GM12878 (cell line): ENCODE measurements around the gene ABL1.
"Not testable (repeated sequence)": the region's sequence is repeated elsewhere in the genome, so short reads cannot be mapped to it uniquely, and the experiment has no call there.

ENCODE experiments used
- CREM ChIP-seq: IDR thresholded peaks from 2 replicates; pipeline ENCODE4 v1.6.1; 2014; ENCODE audit warnings: antibody characterized with exemption, low read depth
- EP300 ChIP-seq, 2 experiments: fragments of 150-350 bp in 1 of 2; IDR thresholded peaks; 2 replicates each; pipeline ENCODE4 v1.6.1; 2011 to 2012; ENCODE audit warnings: low read depth in 2 of 2, low read length in 2 of 2, borderline replicate concordance in 1 of 2, improper control_type of control experiment in 1 of 2, inconsistent platforms in 1 of 2; ENCODE audit not compliant: control insufficient read depth in 1 of 2
- EZH2 ChIP-seq: IDR thresholded peaks from 2 replicates; pipeline ENCODE4 v1.6.1; 2012; ENCODE audit warnings: low read depth, mild to moderate bottlenecking, control low read depth, inconsistent platforms, low read length, borderline replicate concordance; ENCODE audit not compliant: control insufficient read depth
- HDAC2 ChIP-seq: fragments of 200-600 bp; sonication (generic); IDR thresholded peaks from 2 replicates; pipeline ENCODE4 v1.6.1; 2017
- JUND ChIP-seq: IDR thresholded peaks from 2 replicates; pipeline ENCODE4 v1.6.1; 2012; ENCODE audit warnings: low read depth, mild to moderate bottlenecking, low read length, improper control_type of control experiment, moderate library complexity
- RFX5 ChIP-seq: IDR thresholded peaks from 2 replicates; pipeline ENCODE4 v1.6.1; 2011; ENCODE audit warnings: low read depth, low read length, improper control_type of control experiment
- TF ChIP-seq, protein P1 (sequence below), 3 experiments: IDR thresholded peaks in 2 of 3; conservative IDR thresholded peaks in 1 of 3; 2 replicates each; pipeline ENCODE4 v1.5.1; 2011; ENCODE audit warnings: low read depth in 3 of 3, low read length in 3 of 3, mild to moderate bottlenecking in 3 of 3, control low read depth in 2 of 3, moderate library complexity in 2 of 3, inconsistent platforms in 1 of 3, mixed read lengths in 1 of 3; ENCODE audit not compliant: control insufficient read depth in 2 of 3, insufficient read depth in 1 of 3; ENCODE audit errors: extremely low read depth in 1 of 3

DNA sequence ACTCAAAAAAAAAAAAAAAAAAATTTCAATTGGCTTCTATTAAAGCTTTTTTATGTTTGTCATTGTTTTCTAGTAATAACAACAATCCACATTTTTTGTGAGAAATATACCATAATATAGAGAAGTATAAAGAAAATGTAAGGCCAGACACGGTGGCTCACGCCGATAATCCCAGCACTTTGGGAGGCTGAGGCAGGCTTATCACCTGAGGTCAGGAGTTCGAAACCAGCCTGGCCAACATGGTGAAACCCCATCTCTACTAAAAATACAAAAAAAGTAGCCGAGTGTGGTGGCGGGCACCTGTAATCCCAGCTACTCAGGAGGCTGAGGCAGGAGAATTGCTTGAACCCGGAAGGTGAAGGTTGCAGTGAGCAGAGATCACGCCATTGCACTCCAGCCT, 13.5 kb downstream of the ABL1 start:
- TF ChIP-seq, protein P1, sequence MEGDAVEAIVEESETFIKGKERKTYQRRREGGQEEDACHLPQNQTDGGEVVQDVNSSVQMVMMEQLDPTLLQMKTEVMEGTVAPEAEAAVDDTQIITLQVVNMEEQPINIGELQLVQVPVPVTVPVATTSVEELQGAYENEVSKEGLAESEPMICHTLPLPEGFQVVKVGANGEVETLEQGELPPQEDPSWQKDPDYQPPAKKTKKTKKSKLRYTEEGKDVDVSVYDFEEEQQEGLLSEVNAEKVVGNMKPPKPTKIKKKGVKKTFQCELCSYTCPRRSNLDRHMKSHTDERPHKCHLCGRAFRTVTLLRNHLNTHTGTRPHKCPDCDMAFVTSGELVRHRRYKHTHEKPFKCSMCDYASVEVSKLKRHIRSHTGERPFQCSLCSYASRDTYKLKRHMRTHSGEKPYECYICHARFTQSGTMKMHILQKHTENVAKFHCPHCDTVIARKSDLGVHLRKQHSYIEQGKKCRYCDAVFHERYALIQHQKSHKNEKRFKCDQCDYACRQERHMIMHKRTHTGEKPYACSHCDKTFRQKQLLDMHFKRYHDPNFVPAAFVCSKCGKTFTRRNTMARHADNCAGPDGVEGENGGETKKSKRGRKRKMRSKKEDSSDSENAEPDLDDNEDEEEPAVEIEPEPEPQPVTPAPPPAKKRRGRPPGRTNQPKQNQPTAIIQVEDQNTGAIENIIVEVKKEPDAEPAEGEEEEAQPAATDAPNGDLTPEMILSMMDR (IDR thresholded peaks at IDR 0.05 in 2 of 3, conservative IDR thresholded peaks at IDR 0.05 in 1 of 3; ENCODE audit: control insufficient read depth in 2 of 3, extremely low read depth in 1 of 3, insufficient read depth in 1 of 3, low read depth in 3 of 3, low read length in 3 of 3): not testable (repeated sequence)
- TF ChIP-seq EZH2; CREM; JUND; HDAC2; RFX5; EP300 (IDR thresholded peaks at IDR 0.05; ENCODE audit: borderline replicate concordance in 1 of 2, control insufficient read depth in 1 of 2, low read depth in 2 of 2, low read length in 2 of 2): not testable (repeated sequence)
